Activated CD4-positive, alpha-beta memory T cell treated with anti-CD3 and anti-CD28 coated beads for 36 hours (primary cell): Measurements from ENCODE around the gene LRRC10B. TPM values are rescaled to one million over a fixed set of nuclear protein-coding genes. Genes with fewer than 3 reads are reported as not detected.

Source experiments
- CTCF ChIA-PET: fragments of 350-600 bp; sonication (Branson Sonifier 250); formaldehyde crosslinking; loops from one replicate; lab custom pipeline; 2021; ENCODE audit warnings: antibody characterized with exemption, inconsistent platforms; lab: Charles Lee
- POLR2A ChIA-PET: fragments of 350-600 bp; sonication (Branson Sonifier 250); formaldehyde crosslinking; loops from one replicate; lab custom pipeline; 2021; ENCODE audit warnings: antibody characterized with exemption; lab: Charles Lee
- DNase-seq: peaks from one replicate; pipeline ENCODE4 v3.0.0-alpha.2; 2020
- H3K27ac Mint-ChIP-seq: one replicate; pipeline ENCODE4 v1.8.0; 2021; ENCODE audit warnings: mixed read lengths
- H3K27me3 Mint-ChIP-seq: one replicate; pipeline ENCODE4 v1.8.0; 2021; ENCODE audit warnings: mixed read lengths
- H3K36me3 Mint-ChIP-seq: one replicate; pipeline ENCODE4 v1.8.0; 2021; ENCODE audit warnings: mixed read lengths
- H3K4me1 Mint-ChIP-seq: one replicate; pipeline ENCODE4 v1.8.0; 2021; ENCODE audit warnings: low read depth, mixed read lengths
- H3K4me3 Mint-ChIP-seq: one replicate; pipeline ENCODE4 v1.8.0; 2021; ENCODE audit warnings: mild to moderate bottlenecking, mixed read lengths
- H3K9me3 Mint-ChIP-seq: one replicate; pipeline ENCODE4 v1.8.0; 2021; ENCODE audit warnings: mixed read lengths
- intact Hi-C: fragments of 100-400 bp; cut with micrococcal nuclease; formaldehyde crosslinking; loops from one replicate; pipeline ENCODE4 v1.15.1; 2023
- total RNA-seq, 2 experiments: library from RNA; stranded (reverse); gene quantifications; one replicate each; pipeline ENCODE4 v1.2.3, GENCODE V29; 2021

The LRRC10B gene
- total RNA-seq, 2 experiments from 2014 or later = not detected

- no peak for DNase-seq
- Mint-ChIP-seq H3K9me3 (no peaks in the 10 kb centered on the region), H3K27ac (no peak overlapping the region), H3K4me1 (no peaks in the 10 kb centered on the region), H3K27me3 (no peaks in the 10 kb centered on the region), H3K4me3 (no peak overlapping the region), H3K36me3 (peaks cover 4% of the 10 kb centered on the region)
- ChIA-PET CTCF (interaction anchor here (1.4 to 4.2 kb wide), 2 partner anchors 29 to 45 kb away, joined by 3 to 22 read pairs; no protein-coding TSS in a partner anchor), POLR2A (no interaction called here)
- intact Hi-C loops = no loop called here
Measured at GRCh38 chr11:61487342-61488025, 21.1 kb upstream of the LRRC10B start.

DNA sequence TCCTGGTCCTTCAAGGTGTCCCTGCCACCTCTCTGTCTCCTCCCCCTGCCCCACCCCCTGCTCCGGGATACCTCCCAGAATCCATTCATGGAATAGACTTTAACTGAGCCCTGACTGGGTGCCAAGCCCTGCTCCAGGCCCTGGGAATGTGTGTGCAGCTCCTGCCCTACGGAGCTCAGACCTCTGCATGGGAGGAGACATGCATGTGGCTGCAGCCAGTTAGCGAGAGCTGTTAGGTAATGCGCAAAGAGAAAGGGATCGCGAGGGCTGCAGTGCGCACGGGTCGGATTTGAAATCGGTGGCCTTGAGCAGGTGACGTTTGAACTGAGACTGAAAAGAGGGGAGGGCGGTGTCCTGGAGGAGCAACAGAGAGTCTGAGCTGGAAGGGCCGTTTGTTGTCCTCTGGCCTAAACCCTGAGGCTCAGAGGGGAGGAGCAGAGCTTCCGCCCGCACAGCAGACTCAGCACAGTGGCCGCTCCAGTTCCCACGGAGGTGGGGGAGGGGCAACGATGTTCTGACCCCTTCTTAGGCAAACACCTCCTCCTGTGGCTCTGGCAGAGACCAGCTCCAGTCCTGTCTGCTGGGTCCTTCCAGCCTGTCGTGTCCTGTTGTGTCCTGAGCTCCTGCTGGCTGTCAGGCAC, 19.8 kb upstream of the LRRC10B start:
- H3K4me1 Mint-ChIP-seq = no peaks in the 10 kb centered on the region
- no peak for DNase-seq
- H3K4me3 Mint-ChIP-seq = no peak overlapping the region
- ChIA-PET POLR2A (no interaction called here), CTCF (interaction anchor here (1.4 to 4.2 kb wide), 2 partner anchors 12 to 28 kb away, joined by 4 to 22 read pairs; no protein-coding TSS in a partner anchor)
- no peaks in the 10 kb centered on the region for H3K27me3 Mint-ChIP-seq
- H3K27ac Mint-ChIP-seq = no peak overlapping the region
- intact Hi-C loops = no loop called here
- H3K9me3 Mint-ChIP-seq = no peaks in the 10 kb centered on the region
- H3K36me3 Mint-ChIP-seq = peaks cover 4% of the 10 kb centered on the region

- intact Hi-C loops = no loop called here
- ChIA-PET CTCF (interaction anchor here (0.8 to 1.4 kb wide), 3 partner anchors 10 to 27 kb away, joined by 3 to 8 read pairs (median 4); no protein-coding TSS in a partner anchor), POLR2A (no interaction called here)
- Mint-ChIP-seq H3K36me3 (peaks cover 4% of the 10 kb centered on the region), H3K9me3 (no peaks in the 10 kb centered on the region), H3K4me3 (no peak overlapping the region), H3K27me3 (no peaks in the 10 kb centered on the region), H3K27ac (no peak overlapping the region), H3K4me1 (no peaks in the 10 kb centered on the region)
- no peak for DNase-seq
Measured at GRCh38 chr11:61489833-61490721, 18.5 kb upstream of the LRRC10B start.

- intact Hi-C loops = no loop called here
- ChIA-PET POLR2A (no interaction called here), CTCF (no interaction called here)
- H3K36me3 Mint-ChIP-seq = peaks cover 4% of the 10 kb centered on the region
- H3K27ac Mint-ChIP-seq = no peak overlapping the region
- H3K4me3 Mint-ChIP-seq = no peak overlapping the region
- H3K27me3 Mint-ChIP-seq = no peaks in the 10 kb centered on the region
- DNase-seq = no peak
- H3K9me3 Mint-ChIP-seq = no peaks in the 10 kb centered on the region
- no peaks in the 10 kb centered on the region for H3K4me1 Mint-ChIP-seq
Measured at GRCh38 chr11:61491736-61492395, 16.7 kb upstream of the LRRC10B start.

- H3K4me1 Mint-ChIP-seq = no peaks in the 10 kb centered on the region
- no peaks in the 10 kb centered on the region for H3K9me3 Mint-ChIP-seq
- ChIA-PET POLR2A (no interaction called here), CTCF (interaction anchor here (0.9 to 1.2 kb wide), 3 partner anchors 12 to 23 kb away, joined by 3 to 4 read pairs (median 4); no protein-coding TSS in a partner anchor)
- no peaks in the 10 kb centered on the region for H3K36me3 Mint-ChIP-seq
- DNase-seq = no peak
- H3K4me3 Mint-ChIP-seq = no peak overlapping the region
- no peaks in the 10 kb centered on the region for H3K27me3 Mint-ChIP-seq
- intact Hi-C loops = no loop called here
- H3K27ac Mint-ChIP-seq = no peak overlapping the region
Measured at GRCh38 chr11:61494381-61494961, 14.1 kb upstream of the LRRC10B start.

GRCh38 chr11:61495801-61496601, 12.5 kb upstream of the LRRC10B start:
- POLR2A ChIA-PET = no interaction called here
- DNase-seq = no peak
- intact Hi-C loops = no loop called here
- Mint-ChIP-seq H3K4me3 (no peak overlapping the region), H3K27ac (no peak overlapping the region), H3K4me1 (no peaks in the 10 kb centered on the region), H3K36me3 (no peaks in the 10 kb centered on the region), H3K9me3 (no peaks in the 10 kb centered on the region), H3K27me3 (no peaks in the 10 kb centered on the region)
- CTCF ChIA-PET = no interaction called here

DNA sequence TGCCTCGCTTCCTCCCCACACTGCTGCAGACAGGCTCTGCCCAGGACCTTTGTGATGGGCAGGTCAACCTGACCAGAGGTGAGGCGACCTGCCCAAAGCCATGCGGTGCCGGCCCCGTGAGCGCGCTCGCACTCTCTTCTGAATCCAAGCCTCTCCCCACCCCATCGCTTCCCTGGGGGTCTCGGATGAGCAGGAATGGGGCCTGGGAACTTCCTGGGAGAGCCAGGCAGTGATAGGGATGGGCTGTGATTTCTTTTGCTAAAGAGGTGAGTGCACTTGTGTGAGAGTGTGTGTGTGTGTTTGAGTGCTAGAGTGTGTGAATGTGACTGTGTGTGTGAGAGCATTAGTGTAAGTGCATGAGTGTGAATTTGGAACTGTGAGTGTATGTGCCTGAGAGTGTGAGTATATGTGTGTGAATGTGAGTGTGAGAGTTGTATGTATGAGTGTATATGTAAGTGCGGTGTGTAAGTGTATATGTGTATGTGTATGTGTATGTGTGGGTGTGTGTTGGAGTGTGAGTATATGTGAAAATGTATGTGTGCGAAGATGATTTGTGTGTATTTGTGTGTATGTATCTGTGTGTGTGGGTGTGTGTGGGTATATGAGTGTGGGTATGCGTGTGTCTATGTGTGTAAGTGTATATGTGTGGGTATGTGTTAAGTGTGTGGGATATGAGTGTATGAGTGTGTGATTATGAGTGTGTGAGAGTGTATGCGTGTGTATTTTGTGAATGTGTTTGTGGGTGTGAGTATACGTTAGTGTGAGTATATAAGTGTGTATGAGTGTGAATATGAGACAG, 11.7 kb upstream of the LRRC10B start:
- H3K27ac Mint-ChIP-seq = no peak overlapping the region
- no peak for DNase-seq
- H3K36me3 Mint-ChIP-seq = no peaks in the 10 kb centered on the region
- H3K4me1 Mint-ChIP-seq = no peaks in the 10 kb centered on the region
- no peak overlapping the region for H3K4me3 Mint-ChIP-seq
- peaks cover 1% of the 10 kb centered on the region for H3K27me3 Mint-ChIP-seq
- ChIA-PET POLR2A (no interaction called here), CTCF (no interaction called here)
- intact Hi-C loops = no loop called here
- no peaks in the 10 kb centered on the region for H3K9me3 Mint-ChIP-seq

DNA sequence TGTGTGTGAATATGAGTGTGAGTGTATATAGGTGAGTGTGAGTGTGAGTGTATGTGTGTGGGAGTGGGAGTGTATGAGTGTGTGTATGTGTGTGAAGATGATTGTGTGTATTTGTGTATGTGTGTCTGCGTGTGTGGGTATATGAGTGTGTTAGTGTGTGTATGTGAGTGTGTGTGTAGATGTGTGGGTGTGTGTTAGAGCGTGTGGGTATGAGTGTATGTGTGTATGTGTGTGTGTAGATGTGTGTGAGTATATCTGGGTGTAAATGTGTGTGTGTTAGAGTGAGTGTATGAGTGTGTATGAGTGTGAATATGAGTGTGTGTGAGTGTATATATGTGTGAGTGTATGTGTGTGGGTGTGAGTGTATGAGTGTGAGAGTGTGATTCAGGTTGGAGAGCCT, 11.1 kb upstream of the LRRC10B start:
- intact Hi-C loops = no loop called here
- Mint-ChIP-seq H3K27ac (no peak overlapping the region), H3K4me1 (no peaks in the 10 kb centered on the region), H3K36me3 (no peaks in the 10 kb centered on the region), H3K4me3 (no peak overlapping the region), H3K27me3 (peaks cover 1% of the 10 kb centered on the region), H3K9me3 (no peaks in the 10 kb centered on the region)
- CTCF ChIA-PET = no interaction called here
- POLR2A ChIA-PET = no interaction called here
- no peak for DNase-seq

DNA sequence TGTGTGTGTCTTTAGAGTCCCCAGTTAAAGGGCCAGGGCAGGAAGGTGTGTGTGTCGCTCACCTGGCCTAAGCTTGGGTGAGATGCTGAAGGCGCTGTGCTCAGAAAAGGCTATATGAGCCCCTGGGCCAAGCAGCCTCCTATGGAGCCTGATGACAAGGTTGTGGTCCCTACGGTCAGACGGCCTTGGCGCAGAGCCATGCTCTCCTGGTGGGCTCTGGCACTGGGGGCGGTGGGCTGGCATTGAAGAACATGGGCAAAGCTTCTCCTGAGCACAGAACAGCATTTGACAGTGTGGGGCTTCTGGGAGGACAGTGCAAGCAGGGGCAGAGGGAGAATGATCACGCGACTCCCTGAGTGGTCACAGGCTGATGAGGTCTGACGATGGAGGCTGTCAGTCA, 10.7 kb upstream of the LRRC10B start:
- DNase-seq = no peak
- Mint-ChIP-seq H3K27ac (no peak overlapping the region), H3K4me1 (no peaks in the 10 kb centered on the region), H3K36me3 (no peaks in the 10 kb centered on the region), H3K27me3 (peaks cover 1% of the 10 kb centered on the region), H3K4me3 (no peak overlapping the region), H3K9me3 (no peaks in the 10 kb centered on the region)
- CTCF ChIA-PET = no interaction called here
- intact Hi-C loops = no loop called here
- POLR2A ChIA-PET = no interaction called here

- Mint-ChIP-seq H3K27me3 (peaks cover 1% of the 10 kb centered on the region), H3K4me3 (no peak overlapping the region), H3K9me3 (no peaks in the 10 kb centered on the region), H3K27ac (no peak overlapping the region), H3K4me1 (no peaks in the 10 kb centered on the region), H3K36me3 (no peaks in the 10 kb centered on the region)
- no peak for DNase-seq
- ChIA-PET POLR2A (no interaction called here), CTCF (no interaction called here)
- intact Hi-C loops = no loop called here
Measured at GRCh38 chr11:61498767-61499341, 9.7 kb upstream of the LRRC10B start.
